Left cardiac atrium (tissue), 4 donors: ENCODE data around the gene MGARP. TPM values are rescaled to one million over a fixed set of nuclear protein-coding genes. Genes with fewer than 3 reads are reported as not detected.

Experiments
- ATAC-seq, 2 donors: fragments of 200-7000 bp; cut with Tn5 transposase; one replicate each; pipeline ENCODE4 v1.9.1; 2020; ENCODE audit warnings: mild to moderate bottlenecking in 2 of 2, moderate library complexity in 2 of 2
- DNase-seq: peaks from one replicate; pipeline ENCODE4 v3.0.0-alpha.2; 2020
- intact Hi-C, 2 donors: fragments of 100-400 bp; cut with DNase I; formaldehyde crosslinking; loops; one replicate each; pipeline versions ENCODE4 v1.14.1 to v1.15.1; 2022 to 2023
- total RNA-seq, 2 donors: library from RNA; stranded (reverse); fragmentation: NEBNext Ultra II Directional; extraction: Animal tissue kit (Norgen Biotek cat#: 25700); gene quantifications; one replicate each; pipeline ENCODE4 v1.2.1, GENCODE V29; 2021
- donor health status: DM: no; HTN: yes; CAD: no.
- donor health status: DM: no; HTN: yes; CAD: no; lungs with severe emphysema.
- donor health status: DM: yes; HTN: yes; CAD: no.
- donor health status: Dilated cardiomyopathy.

Gene MGARP
- total RNA-seq, 2 donors from 2014 or later: 1.2 to 1.6 TPM

DNA sequence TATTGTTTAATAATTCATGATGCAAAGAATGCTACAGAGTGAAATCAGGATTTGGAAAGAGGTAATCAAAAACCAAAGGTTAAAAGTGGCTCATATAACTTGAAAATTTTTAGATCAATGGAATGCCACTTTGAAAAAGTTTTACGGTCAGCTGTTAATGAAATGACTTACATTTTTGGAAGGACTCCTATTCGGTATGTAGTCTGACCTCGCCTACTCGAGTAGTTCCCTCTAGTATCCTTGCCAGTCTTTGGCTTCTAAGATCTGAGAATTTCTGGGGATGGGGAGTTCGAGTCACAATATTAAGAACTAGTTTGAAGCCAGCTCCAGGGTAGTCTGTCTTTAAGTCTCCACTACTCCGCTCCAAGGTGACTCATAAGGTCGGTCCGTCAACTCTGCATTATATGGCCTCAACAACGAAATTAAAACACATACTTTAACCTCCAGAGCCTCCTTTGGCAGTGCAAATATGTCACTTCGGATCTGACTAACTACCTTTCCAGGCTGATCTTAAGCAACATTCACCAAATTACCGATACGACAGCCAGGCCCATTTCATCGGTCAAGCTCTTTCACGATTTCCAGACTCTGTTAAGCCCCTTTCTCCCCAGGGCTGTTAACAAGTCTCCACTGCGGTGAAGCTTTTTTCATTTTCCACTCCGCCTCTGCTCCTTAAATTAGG lies 20.5 kb upstream of the MGARP start:
- peak; percentile 1 to 38 for ATAC-seq
- intact Hi-C loops: loop anchor here in 1 of 2 donors (5.0 kb wide), 2 partner anchors 123 to 218 kb away; partner anchors contain the start of gene ELF2
- no peak for DNase-seq

DNA sequence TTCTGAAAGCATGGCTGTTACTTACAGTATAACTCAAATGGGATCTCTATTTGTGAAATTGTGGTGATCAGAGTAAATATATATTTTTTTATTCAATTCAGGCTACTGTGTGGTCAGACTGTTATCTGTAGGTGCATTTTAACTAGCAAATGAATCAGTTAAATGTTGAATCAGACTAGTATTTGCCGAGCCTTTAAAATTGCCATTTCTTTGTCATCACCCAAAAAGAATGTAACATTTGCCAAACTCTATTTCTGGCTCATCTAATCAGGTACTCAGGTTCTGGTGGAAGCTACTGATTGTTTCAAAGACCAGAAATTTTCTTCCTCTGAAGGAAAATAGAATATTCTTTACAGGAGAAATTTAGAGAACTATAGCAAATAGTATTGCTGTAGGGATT lies 19.5 kb upstream of the MGARP start:
- intact Hi-C loops: loop anchor here (5.0 to 10.0 kb wide), 3 partner anchors 72 to 267 kb away; no protein-coding TSS in a partner anchor

DNA sequence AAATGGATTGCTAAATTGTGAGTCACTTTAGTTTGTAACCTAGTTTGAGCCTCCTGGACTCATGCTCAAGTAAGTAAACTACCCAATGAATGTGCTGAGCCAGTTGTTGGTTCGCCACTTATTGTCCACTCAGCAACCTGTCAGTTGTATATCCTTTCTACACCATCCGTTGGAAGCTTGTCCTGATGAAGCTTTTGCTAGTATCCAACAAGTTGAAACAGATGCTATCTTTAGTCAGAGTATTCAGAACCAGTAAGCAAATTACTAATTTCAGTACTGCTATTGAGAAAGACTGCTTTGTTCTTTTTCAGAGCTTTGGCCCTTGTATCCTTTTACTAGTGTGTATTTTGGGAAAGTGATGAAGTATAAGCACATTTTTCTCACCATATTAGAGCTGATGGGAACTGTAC lies 17.0 kb upstream of the MGARP start:
- intact Hi-C loops: loop anchor here (5.0 to 10.0 kb wide), 3 partner anchors 70 to 265 kb away; no protein-coding TSS in a partner anchor
- ATAC-seq (no peak), DNase-seq (no peak)

More for the DNA sequence above, 19.5 kb upstream of the MGARP start:
- ATAC-seq (no peak), DNase-seq (no peak)

DNA sequence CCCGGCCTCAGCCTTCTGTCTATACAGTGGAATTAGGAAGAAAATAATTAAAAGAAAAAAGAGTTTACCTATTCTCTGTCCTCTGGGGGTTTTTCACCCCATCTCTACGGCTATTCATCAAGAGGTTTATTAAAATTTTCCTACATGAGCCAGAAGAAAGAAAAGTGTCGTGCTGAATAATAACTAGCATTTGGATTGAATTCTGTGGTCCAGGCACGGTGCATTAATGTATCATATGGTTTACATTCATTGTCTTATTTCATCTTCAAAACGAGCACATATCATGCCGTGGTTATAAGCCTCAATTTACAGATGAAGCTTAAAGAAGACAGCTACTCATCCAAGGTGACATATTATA lies 15.9 kb upstream of the MGARP start:
- ATAC-seq: no peak
- intact Hi-C loops: loop anchor here (5.0 to 10.0 kb wide), 3 partner anchors 69 to 264 kb away; no protein-coding TSS in a partner anchor
- DNase-seq: no peak

DNA sequence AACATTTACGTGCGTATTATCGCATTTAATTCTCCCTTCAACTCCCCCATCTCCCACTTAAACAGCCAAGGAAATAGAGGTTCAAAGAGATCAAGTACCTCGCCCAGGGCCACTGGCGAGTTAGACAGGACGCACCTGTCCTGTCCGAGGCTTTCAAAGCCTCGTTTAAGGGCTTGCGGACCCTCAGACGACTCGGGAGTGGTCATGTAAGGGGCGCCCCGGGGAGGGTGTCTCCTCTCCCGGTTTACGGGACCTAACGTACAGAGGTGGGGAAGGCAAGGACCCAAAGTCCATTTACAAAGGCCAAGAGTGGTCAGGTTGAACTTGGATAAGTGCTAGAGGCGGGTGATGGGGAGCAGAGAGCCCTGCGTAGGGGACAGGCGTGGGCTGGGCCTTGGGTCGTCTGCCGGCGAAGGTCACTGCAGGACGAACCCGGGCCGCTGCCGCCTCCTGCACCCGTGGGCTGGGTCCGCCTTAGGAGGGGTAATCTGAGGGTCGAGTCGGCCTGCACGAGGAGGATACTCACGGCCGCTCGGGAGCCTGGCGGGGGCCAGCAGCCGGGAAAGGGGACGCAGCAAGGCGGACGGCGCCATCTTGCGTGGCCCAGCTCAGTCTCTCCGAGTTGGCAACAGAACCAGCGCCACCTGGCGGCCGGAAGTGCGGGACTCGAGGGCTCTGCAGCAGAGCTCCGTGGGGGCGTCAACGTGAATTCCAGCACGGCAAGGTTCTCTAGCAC lies 15.3 kb upstream of the MGARP start:
- ATAC-seq (peak; percentile 97 to 98), DNase-seq (peak; percentile 98)
- intact Hi-C loops: loop anchor here (5.0 to 10.0 kb wide), 3 partner anchors 68 to 263 kb away; no protein-coding TSS in a partner anchor

DNA sequence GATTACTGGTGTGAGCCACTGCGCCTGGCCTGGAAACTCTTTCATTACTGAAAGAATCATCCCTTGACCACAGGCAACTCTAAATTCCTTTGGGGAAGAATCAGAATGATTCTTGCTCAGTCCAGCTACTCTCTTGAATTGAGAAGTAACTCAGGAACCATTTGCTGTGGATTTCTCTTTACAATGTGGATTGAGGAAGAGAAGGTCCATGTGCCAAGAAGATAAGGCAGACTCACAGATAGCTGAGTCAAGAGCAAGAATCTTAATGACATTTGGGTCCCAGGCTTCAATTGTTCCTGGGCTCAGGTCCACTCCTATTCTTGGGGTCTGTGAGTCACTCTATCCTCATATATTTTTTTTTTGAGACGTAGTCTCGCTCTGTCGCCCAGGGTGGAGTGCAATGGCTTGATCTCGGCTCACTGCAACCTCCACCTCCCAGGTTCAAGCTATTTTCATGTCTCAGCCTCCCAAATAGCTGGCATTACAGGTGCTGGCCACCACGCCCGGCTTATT lies 6.2 kb upstream of the MGARP start:
- intact Hi-C loops: no loop called here
- ATAC-seq: peak in 1 of 2 donors; percentile 74
- no peak for DNase-seq

DNA sequence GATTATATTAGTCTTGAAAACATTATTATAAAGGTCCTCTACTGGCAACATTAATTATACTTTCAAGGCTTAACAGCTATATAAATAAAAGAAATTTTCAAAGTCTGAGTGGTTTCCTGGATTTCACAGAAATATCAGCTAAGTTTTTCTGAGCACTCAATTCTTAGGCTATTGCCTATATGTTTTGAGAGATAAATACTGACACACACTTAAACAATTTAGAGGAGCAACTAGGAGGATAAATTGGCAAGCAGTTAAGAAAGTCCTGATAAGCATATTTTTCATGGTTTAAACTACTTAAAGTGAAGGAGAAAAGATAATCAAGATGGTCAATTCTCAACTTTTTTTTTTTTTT lies 2.7 kb upstream of the MGARP start:
- intact Hi-C loops: no loop called here
- no peak for DNase-seq
- ATAC-seq: no peak

DNA sequence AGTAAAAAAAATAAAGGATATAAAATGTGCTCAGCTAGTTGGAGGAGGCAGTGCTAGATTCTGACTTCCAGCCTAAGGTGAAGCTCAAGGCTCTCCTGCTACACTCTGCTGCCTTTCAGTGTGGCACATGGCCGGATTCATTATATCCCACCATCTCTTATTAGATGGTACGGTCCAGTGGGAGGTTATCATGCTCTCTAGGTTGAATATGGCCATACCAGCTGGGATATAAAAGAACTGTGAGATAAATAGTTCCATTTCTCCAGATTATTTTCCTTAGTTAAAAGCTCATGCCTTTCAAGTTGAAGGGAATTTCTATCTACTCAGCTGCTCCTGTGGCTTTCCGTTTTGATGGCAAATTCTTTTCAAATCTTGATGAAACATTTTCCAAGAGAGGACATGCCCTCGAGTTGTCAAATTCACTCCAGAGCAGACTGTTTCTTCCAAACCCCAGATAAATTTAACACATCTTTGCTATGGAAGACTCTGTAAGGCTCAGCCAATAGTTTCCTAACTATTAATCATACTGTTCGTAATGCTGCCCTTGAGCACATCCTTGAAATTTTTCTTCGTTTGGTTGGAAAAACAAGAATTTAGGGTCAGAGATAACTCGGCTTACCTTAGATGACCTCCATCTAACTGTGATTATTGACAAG lies 2.2 kb upstream of the MGARP start:
- intact Hi-C loops: no loop called here
- DNase-seq (no peak), ATAC-seq (no peak)

DNA sequence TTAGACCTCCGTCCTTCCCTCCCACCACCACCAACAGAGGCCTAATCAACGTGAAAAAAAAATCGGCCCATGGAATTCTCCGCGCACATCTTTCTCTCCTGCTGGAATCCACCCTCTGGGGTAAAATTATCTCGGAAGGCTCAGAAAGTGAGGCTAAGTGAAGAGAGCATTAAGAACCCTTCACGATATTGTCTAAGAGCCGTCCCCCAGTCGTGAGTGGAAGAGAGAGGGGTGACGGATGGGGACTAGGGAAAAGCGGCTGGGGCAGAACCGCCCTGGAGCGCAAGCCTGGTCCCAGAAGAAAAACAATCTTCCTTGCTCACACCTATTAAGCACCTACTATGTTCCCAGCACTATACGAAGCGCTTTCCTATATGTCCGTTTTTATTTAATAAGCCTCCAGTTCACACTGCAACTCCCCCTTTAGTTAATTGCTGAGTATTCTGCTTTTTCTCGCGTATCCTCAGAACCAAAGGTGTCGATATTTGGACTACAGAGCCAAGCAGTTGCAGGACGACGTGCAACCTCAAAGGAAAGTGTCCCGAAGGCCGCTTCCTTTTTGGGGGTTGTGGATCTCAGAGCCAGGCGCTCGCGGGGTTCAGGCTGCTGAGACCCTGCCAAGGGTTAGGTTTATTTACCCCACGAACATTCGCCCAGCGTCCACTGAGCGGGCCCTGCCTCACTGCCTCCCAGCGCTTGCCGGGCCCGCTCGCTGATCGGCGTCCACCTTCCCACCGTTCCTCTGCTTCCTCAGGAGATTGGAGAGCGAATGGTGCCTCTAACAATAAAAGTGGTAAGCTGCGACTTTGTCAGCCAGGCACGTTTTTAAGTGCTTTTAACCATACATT lies 889 bp downstream of the MGARP start:
- peak; percentile 57 to 80 for ATAC-seq
- no peak for DNase-seq
- intact Hi-C loops: no loop called here

DNA sequence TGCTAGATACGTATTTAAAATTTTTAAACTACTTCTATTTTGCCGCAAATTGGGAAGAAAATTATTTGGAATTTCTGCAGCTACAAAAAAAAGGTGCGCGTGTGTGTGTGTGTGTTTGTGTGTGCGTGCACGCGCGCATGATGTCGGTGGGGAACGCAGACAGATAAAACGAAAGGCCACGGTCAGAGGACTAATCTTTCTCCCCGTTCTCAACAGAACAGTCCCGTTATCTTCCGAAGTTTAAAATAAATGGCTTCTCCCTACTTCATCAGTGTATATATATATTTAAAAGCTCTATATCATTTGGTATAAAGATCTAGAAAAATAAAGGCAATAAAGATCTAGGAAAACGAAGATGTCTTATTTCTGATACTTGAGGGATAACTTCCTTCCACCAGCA lies 1.5 kb downstream of the MGARP start:
- no peak for ATAC-seq
- intact Hi-C loops: no loop called here
- no peak for DNase-seq

DNA sequence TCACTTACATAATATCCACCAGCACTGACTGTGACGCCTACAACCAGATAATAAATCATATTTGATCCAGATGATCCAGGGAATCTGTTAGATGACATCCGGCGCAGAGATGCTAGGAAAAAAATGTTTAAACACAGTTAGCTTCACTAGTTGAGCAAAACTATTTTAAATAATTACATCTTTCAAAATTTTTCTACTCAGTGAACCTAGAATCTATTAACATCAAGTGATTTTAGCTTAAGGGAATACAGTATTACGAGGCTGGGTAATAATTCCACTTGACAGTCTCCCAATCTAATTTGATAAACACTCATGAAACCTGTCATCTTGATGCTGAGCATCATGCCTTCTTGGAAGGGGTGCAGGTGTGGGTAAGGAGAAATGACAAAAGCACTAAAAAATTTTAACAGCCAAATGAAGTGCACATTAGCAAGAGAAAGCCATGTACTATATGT lies 4.7 kb downstream of the MGARP start:
- ATAC-seq: no peak
- no peak for DNase-seq
- intact Hi-C loops: no loop called here

DNA sequence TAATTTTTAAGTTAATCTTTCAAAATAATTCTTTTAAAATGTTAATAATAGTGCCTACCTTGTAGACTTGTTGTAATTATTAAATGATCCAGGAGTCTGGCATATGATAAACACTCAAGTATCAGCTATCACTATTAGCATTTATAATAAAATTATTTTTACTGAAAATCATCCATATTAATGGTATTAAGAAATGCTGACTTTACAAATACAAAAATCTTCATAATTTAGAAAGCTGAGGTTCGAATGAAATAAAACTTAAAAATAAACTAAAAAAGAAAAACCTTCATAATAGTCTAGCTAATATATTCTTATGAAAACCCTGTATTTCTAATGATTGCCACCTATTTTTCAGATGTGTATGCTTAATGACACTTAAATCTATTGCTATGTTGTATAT lies 5.2 kb downstream of the MGARP start:
- intact Hi-C loops: no loop called here
- ATAC-seq (no peak), DNase-seq (no peak)

DNA sequence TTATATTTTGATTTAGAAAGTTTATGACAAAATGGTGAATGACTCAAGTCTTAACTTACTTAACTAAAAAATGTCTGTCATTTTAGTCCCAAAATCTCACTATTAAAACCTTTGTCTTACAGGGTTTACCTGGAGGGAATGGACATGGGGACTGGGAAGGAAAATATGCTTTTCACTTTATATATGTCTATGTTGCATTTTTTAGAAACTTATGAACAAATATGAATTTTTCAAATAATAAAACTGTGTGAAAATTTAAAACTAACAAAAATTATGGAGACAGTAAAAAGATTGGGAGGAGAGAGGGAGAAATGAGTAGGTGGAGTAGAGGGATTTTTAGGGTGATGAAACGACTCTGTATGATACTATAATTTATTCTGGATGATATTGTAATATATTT lies 6.2 kb downstream of the MGARP start:
- no peak for ATAC-seq
- intact Hi-C loops: no loop called here
- DNase-seq: no peak

DNA sequence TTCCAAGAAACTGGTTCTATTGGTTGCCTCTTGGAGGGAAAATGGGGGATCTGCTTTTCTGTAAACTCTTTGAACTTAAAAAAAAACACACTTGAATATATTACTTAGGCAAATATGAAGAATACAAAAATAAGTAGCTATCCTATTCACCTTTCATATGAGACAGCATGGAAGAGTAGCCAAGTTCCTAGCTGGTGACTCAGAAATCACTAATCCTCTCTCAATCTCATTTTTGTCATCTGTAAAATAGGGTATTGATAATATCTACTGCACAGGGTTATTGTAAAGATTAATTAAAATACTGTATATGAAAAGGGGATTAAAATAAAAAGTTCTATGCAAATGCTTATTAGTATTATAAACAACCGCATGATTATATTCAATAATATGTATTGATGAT lies 12.7 kb downstream of the MGARP start:
- intact Hi-C loops: no loop called here
- ATAC-seq (no peak), DNase-seq (no peak)

DNA sequence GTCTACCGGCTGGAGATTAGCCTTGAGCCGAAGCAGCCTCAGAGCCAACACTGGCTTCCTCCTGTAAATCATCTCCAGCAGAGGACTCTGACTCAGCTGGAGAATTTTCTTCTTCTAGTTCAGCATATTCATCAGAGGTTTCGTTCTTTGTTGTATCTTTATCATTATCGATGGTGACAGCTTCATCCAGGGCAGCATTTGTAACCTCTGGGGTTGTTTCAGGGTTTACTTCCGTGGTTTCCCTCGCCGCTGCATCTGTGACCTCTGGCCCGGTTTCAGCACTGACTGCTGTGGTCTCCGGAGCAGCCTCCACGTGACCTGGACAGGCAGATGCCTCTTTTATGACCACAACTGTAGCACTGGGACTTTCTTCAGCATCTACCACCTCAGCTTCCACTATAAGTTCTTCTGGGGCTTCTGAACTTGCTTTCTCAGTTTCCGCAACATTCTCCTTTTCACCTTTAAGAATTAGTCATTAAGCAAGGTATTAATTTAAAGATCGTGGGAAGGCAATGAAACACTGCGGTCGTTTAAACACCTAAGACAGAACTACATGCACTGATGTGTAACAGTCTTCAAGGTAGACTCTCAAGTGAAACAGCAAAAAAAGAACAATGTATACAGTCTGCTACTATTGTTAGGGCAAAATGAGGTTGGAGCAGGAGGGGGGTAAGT lies 13.3 kb downstream of the MGARP start:
- intact Hi-C loops: no loop called here

DNA sequence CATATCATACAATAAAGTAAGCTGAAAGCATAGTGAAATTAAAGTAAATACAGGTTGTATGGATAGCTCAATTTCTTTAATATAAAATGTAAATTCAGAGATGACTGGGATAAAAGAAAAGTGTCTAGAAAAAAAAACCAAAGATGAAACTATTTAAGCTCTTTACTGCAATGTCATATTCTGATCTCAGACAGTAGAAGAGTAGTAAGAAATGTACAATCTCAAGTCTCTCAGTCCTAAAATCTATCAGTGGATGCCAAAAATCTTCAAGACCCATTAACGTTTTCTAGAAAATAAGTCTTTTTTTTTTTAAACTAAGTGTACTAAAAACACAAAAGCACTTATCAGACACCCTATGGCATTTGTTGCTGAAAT lies 13.8 kb downstream of the MGARP start:
- intact Hi-C loops: no loop called here
- DNase-seq (no peak), ATAC-seq (no peak)

More for the DNA sequence above, 13.3 kb downstream of the MGARP start:
- ATAC-seq (peak; percentile 95 to 96), DNase-seq (peak; percentile 74)

DNA sequence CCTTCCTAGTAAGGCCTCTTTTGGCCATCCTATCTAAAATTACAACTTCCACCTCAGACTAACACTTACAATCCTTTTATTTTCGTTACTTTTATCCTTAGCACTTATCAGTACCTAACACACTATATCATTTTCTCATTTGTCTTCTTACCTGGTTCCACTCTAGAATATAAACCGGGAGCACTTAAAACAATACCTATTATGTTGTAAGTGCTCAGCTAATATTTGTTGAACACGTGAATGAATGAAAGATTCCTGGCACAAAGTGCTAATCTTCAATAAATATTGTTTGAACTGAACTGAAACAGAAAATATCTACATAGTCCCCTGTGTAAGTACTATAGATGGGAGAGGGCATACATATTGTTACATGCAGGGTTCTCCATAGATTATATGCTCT lies 14.4 kb downstream of the MGARP start:
- ATAC-seq: no peak
- intact Hi-C loops: no loop called here
- DNase-seq: no peak

DNA sequence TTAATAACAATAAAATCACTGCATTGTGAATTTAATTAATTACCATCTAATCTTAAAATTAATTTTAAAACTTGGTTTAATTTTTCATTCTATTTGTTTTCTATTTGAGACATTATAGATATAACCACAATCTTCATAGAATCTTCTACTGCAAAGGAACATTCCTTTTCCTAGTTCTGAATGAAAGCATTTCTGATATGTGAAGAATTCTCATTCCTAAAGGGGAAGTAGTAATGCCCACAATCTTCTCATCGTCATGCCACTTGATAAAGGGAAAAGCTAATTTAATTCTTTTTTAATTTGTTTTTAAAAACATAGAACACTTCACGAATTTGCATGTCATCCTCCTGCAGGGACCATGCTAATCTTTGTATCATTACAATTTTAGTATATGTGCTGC lies 23.7 kb downstream of the MGARP start:
- ATAC-seq (no peak), DNase-seq (no peak)
- intact Hi-C loops: no loop called here
